H1 (cell line): Measurements from ENCODE around the gene NECAP2. TPM values are rescaled to one million over a fixed set of nuclear protein-coding genes. Genes with fewer than 3 reads are reported as not detected.

Experiments
- CTCF ChIA-PET: fragments of 300-600 bp; sonication (Branson Sonifier 250); formaldehyde crosslinking; loops from one replicate; lab custom pipeline; 2021; ENCODE audit not compliant: partially characterized antibody; lab: Charles Lee
- POLR2A ChIA-PET: fragments of 300-600 bp; sonication (Branson Sonifier 250); formaldehyde crosslinking; loops from one replicate; lab custom pipeline; 2021; ENCODE audit warnings: inconsistent platforms; ENCODE audit not compliant: partially characterized antibody; lab: Charles Lee
- DNase-seq, 2 experiments: peaks; one replicate each; pipeline versions ENCODE4 v3.0.0 to v3.0.0-alpha.2; 2010 to 2022; ENCODE audit warnings: low spot score in 2 of 2, low read depth in 1 of 2, mixed read lengths in 1 of 2
- FAIRE-seq: peaks from 2 replicates; lab custom pipeline; 2011; peaks lifted over from hg19 to GRCh38; lab: Jason Lieb, UNC
- H2AFZ ChIP-seq: 2 replicates; pipeline ENCODE4 v1.8.1; 2012; ENCODE audit warnings: low read length, inconsistent platforms
- H2AK5ac ChIP-seq: 2 replicates; pipeline ENCODE4 v1.6.1; 2013; ENCODE audit warnings: low read depth, low read length
- H2BK120ac ChIP-seq: replicated peaks from 2 replicates; pipeline ENCODE3; 2013; ENCODE audit warnings: low read depth, low read length, inconsistent platforms
- H2BK12ac ChIP-seq: 2 replicates; pipeline ENCODE4 v1.6.1; 2013; ENCODE audit warnings: low read depth, low read length
- H2BK15ac ChIP-seq: 2 replicates; pipeline ENCODE4 v1.6.1; 2013; ENCODE audit warnings: low read length
- H2BK20ac ChIP-seq: 2 replicates; pipeline ENCODE4 v1.6.1; 2013; ENCODE audit warnings: low read length
- H2BK5ac ChIP-seq: 2 replicates; pipeline ENCODE4 v1.6.1; 2013; ENCODE audit warnings: low read depth, low read length
- H3K14ac ChIP-seq: 2 replicates; pipeline ENCODE4 v1.6.1; 2013; ENCODE audit warnings: inconsistent platforms; ENCODE audit not compliant: insufficient read length
- H3K18ac ChIP-seq: 2 replicates; pipeline ENCODE4 v1.6.1; 2013; ENCODE audit warnings: low read length; ENCODE audit errors: extremely low read depth
- H3K23ac ChIP-seq: 2 replicates; pipeline ENCODE4 v1.6.1; 2013; ENCODE audit warnings: inconsistent platforms; ENCODE audit not compliant: insufficient read length
- H3K23me2 ChIP-seq: 2 replicates; pipeline ENCODE4 v1.6.1; 2013; ENCODE audit warnings: low read depth, low read length
- H3K27ac ChIP-seq: 2 replicates; pipeline ENCODE4 v1.6.1; 2011; ENCODE audit warnings: low read depth, low read length, inconsistent platforms
- H3K27me3 ChIP-seq, 4 experiments: replicated peaks in 1 of 4; 1 replicate in 1 of 4; 2 replicates in 3 of 4; pipeline versions ENCODE4 v1.6.1 to v1.8.1; 2011 to 2013; ENCODE audit warnings: low read length in 3 of 4, mild to moderate bottlenecking in 3 of 4, inconsistent platforms in 2 of 4, mixed read lengths in 2 of 4, moderate library complexity in 1 of 4; ENCODE audit not compliant: control insufficient read depth in 3 of 4, insufficient read depth in 3 of 4; ENCODE audit errors: extremely low read depth in 1 of 4
- H3K36me3 ChIP-seq, 4 experiments: 2 replicates each; pipeline versions ENCODE4 v1.6.1 to v1.8.1; 2011 to 2013; ENCODE audit warnings: mild to moderate bottlenecking in 4 of 4, low read length in 3 of 4, moderate library complexity in 2 of 4, control low read depth in 1 of 4, inconsistent platforms in 1 of 4; ENCODE audit not compliant: insufficient read depth in 4 of 4, control insufficient read depth in 2 of 4
- H3K4ac ChIP-seq: replicated peaks from 2 replicates; pipeline ENCODE3; 2013; ENCODE audit warnings: low read length, low read depth, mixed read lengths, inconsistent platforms; ENCODE audit not compliant: insufficient read length
- H3K4me1 ChIP-seq, 4 experiments: replicated peaks in 1 of 4; 1 replicate in 1 of 4; 2 replicates in 3 of 4; pipeline versions ENCODE4 v1.6.1 to v1.8.1; 2011 to 2013; ENCODE audit warnings: low read length in 3 of 4, inconsistent platforms in 2 of 4, mixed read lengths in 1 of 4; ENCODE audit not compliant: insufficient read depth in 4 of 4, control insufficient read depth in 3 of 4
- H3K4me2 ChIP-seq, 2 experiments: 2 replicates each; pipeline versions ENCODE4 v1.6.1 to v1.8.1; 2011 to 2013; ENCODE audit warnings: low read depth in 2 of 2, low read length in 2 of 2, control low read depth in 1 of 2, inconsistent platforms in 1 of 2, mild to moderate bottlenecking in 1 of 2; ENCODE audit not compliant: insufficient read depth in 1 of 2
- H3K4me3 ChIP-seq, 4 experiments: fragments of 200-600, 300-600 bp in 1 of 4; sonication (generic), shearing (Covaris generic), sonication (Bioruptor Twin) in 1 of 4; 2 replicates each; pipeline versions ENCODE4 v1.5.1 to v1.8.1; 2011 to 2016; ENCODE audit warnings: low read length in 4 of 4, low read depth in 3 of 4, control low read depth in 2 of 4, inconsistent platforms in 2 of 4, mild to moderate bottlenecking in 2 of 4, mixed read lengths in 1 of 4, moderate library complexity in 1 of 4; ENCODE audit not compliant: insufficient read depth in 2 of 4; ENCODE audit errors: extremely low read depth in 1 of 4
- H3K56ac ChIP-seq: replicated peaks from 2 replicates; pipeline ENCODE3; 2013; ENCODE audit warnings: low read depth, mild to moderate bottlenecking, mixed read lengths, low read length, inconsistent platforms; ENCODE audit not compliant: insufficient read length
- H3K79me1 ChIP-seq: 2 replicates; pipeline ENCODE4 v1.6.1; 2013; ENCODE audit warnings: low read depth, low read length, control low read depth
- H3K79me2 ChIP-seq, 2 experiments: 2 replicates each; pipeline versions ENCODE4 v1.6.1 to v1.8.1; 2012 to 2013; ENCODE audit warnings: low read length in 2 of 2, mild to moderate bottlenecking in 2 of 2, inconsistent platforms in 1 of 2; ENCODE audit not compliant: insufficient read depth in 2 of 2, control insufficient read depth in 1 of 2
- H3K9ac ChIP-seq, 4 experiments: replicated peaks in 1 of 4; 1 replicate in 1 of 4; 2 replicates in 3 of 4; pipeline versions ENCODE4 v1.6.1 to v1.8.1; 2011 to 2013; ENCODE audit warnings: low read depth in 3 of 4, low read length in 3 of 4, control low read depth in 2 of 4, mild to moderate bottlenecking in 2 of 4, moderate library complexity in 2 of 4, inconsistent platforms in 1 of 4; ENCODE audit errors: extremely low read depth in 1 of 4
- H3K9me3 ChIP-seq, 2 experiments: 2 replicates each; pipeline versions ENCODE4 v1.6.1 to v1.8.1; 2012 to 2013; ENCODE audit warnings: mild to moderate bottlenecking in 2 of 2, moderate library complexity in 2 of 2, control low read depth in 1 of 2, inconsistent platforms in 1 of 2, low read depth in 1 of 2, low read length in 1 of 2, mixed read lengths in 1 of 2; ENCODE audit not compliant: insufficient read depth in 2 of 2
- H4K20me1 ChIP-seq, 2 experiments: replicated peaks in 1 of 2; 2 replicates each; pipeline versions ENCODE3 to v1.8.1; 2011 to 2013; ENCODE audit warnings: inconsistent platforms in 2 of 2, low read length in 2 of 2, mild to moderate bottlenecking in 1 of 2; ENCODE audit not compliant: insufficient read depth in 2 of 2, control insufficient read depth in 1 of 2
- H4K5ac ChIP-seq: 2 replicates; pipeline ENCODE4 v1.6.1; 2013; ENCODE audit warnings: low read length, low read depth, mixed read lengths, inconsistent platforms; ENCODE audit not compliant: insufficient read length
- H4K8ac ChIP-seq: 2 replicates; pipeline ENCODE4 v1.8.0; 2013; ENCODE audit warnings: mild to moderate bottlenecking, moderate library complexity, low read length, inconsistent platforms; ENCODE audit not compliant: insufficient read depth; ENCODE audit errors: extremely low read depth
- H4K91ac ChIP-seq: replicated peaks from 2 replicates; pipeline ENCODE3; 2013; ENCODE audit warnings: low read length, mixed read lengths, inconsistent platforms; ENCODE audit not compliant: insufficient read length
- CREB1 ChIP-seq: IDR thresholded peaks from 2 replicates; pipeline ENCODE4 v1.6.1; 2012; ENCODE audit warnings: inconsistent platforms
- EP300 ChIP-seq, 2 experiments: IDR thresholded peaks; 1 replicate in 1 of 2; 2 replicates in 1 of 2; pipeline ENCODE4 v1.6.1; 2011 to 2012; ENCODE audit warnings: low read depth in 2 of 2, low read length in 2 of 2, mild to moderate bottlenecking in 2 of 2, borderline replicate concordance in 1 of 2, inconsistent platforms in 1 of 2, moderate library complexity in 1 of 2
- EZH2 ChIP-seq: fragments of 200-600 bp; sonication (generic); IDR thresholded peaks from 2 replicates; pipeline ENCODE4 v1.7.1; 2012; ENCODE audit warnings: low read depth, mild to moderate bottlenecking, moderate library complexity, low read length, inconsistent platforms; ENCODE audit not compliant: severe bottlenecking
- KDM1A ChIP-seq: fragments of 200-600, 300-600 bp; sonication (generic); IDR thresholded peaks from 2 replicates; pipeline ENCODE4 v1.7.1; 2016; ENCODE audit warnings: mild to moderate bottlenecking, low read length, borderline replicate concordance
- KDM5A ChIP-seq: fragments of 200-600 bp; IDR thresholded peaks from 2 replicates; pipeline ENCODE4 v1.7.1; 2012; ENCODE audit warnings: mild to moderate bottlenecking, low read length, inconsistent platforms, mixed read lengths
- PHF8 ChIP-seq: fragments of 200-600 bp; sonication (generic); conservative IDR thresholded peaks from 2 replicates; pipeline ENCODE4 v1.7.1; 2012; ENCODE audit warnings: low read depth, mild to moderate bottlenecking, inconsistent platforms, low read length, moderate library complexity
- RNF2 ChIP-seq: fragments of 200-900, 300-1000 bp; sonication (generic); IDR thresholded peaks from 2 replicates; pipeline ENCODE4 v1.7.1; 2016; ENCODE audit warnings: borderline replicate concordance, low read depth, mild to moderate bottlenecking, antibody characterized with exemption, low read length; ENCODE audit not compliant: poor library complexity, severe bottlenecking; ENCODE audit errors: missing control alignments
- SP4 ChIP-seq: IDR thresholded peaks from 2 replicates; pipeline ENCODE4 v1.6.1; 2012; ENCODE audit warnings: low read length, inconsistent platforms
- SRF ChIP-seq: IDR thresholded peaks from 2 replicates; pipeline ENCODE4 v1.6.1; 2011; ENCODE audit warnings: mild to moderate bottlenecking, low read depth, low read length, moderate library complexity
- TAF1 ChIP-seq: IDR thresholded peaks from 2 replicates; pipeline ENCODE4 v1.6.1; 2011; ENCODE audit warnings: mild to moderate bottlenecking, low read depth, low read length
- TEAD4 ChIP-seq: IDR thresholded peaks from 2 replicates; pipeline ENCODE4 v1.6.1; 2012; ENCODE audit warnings: low read depth, low read length, inconsistent platforms, mixed read lengths
- YY1 ChIP-seq: IDR thresholded peaks from 2 replicates; pipeline ENCODE4 v1.6.1; 2011; ENCODE audit warnings: low read depth, mild to moderate bottlenecking, low read length
- WGBS, 2 experiments: shearing (Covaris generic) in 1 of 2; methylation state at CpG; one replicate each; pipeline versions ENCODE4 v1.1.6 to v1.1.7; 2013 to 2015; ENCODE audit warnings: low lambda C conversion rate in 2 of 2, mixed read lengths in 2 of 2, inconsistent platforms in 1 of 2, low coverage in 1 of 2, missing lambda C conversion rate in 1 of 2; ENCODE audit not compliant: insufficient replicate concordance in 2 of 2, insufficient coverage in 1 of 2, insufficient read length in 1 of 2; ENCODE audit errors: extremely low coverage in 1 of 2, missing lambda C conversion rate in 1 of 2; 5-methylcytosine and 5-hydroxymethylcytosine counted together
- polyA plus RNA-seq, 7 experiments: library from polyadenylated mRNA; depleted of rRNA in 3 of 7; stranded (reverse) in 5 of 7; unstranded in 2 of 7; fragments of >200 nt in 5 of 7; fragments of 200-250 nt in 2 of 7; gene quantifications; 1 replicate in 5 of 7; 2 replicates in 1 of 7; 4 replicates in 1 of 7; pipeline versions ENCODE4 v1.2.1 to v1.2.3, GENCODE V29; 2011 to 2013; ENCODE audit warnings: missing spikeins in 2 of 7, mixed read lengths in 2 of 7
- total RNA-seq: library from RNA; stranded (reverse); fragmentation: NEBNext Ultra II Directional; extraction: Animal tissue kit (Norgen Biotek cat#: 25700); gene quantifications from 2 replicates; pipeline ENCODE4 v1.2.1, GENCODE V29; 2021
- TF ChIP-seq, protein P1 (sequence below): IDR thresholded peaks from 2 replicates; pipeline ENCODE4 v1.6.1; 2011; ENCODE audit warnings: low read depth, mild to moderate bottlenecking, low read length; ENCODE audit not compliant: insufficient read depth

The NECAP2 gene
- total and polyA plus RNA-seq, 2 of the 8 experiments (the other 6 are each of a cell fraction or from before 2014, with no cell fraction given): 24.4 to 29.7 TPM

- DNase-seq (no peak), FAIRE-seq (no peak)
- H3K4me3 ChIP-seq: no peak overlapping the region
- CTCF ChIA-PET: interaction anchor here (1.5 to 1.8 kb wide), 3 partner anchors 12 to 178 kb away, joined by 3 to 4 read pairs (median 3); no protein-coding TSS in a partner anchor
- POLR2A ChIA-PET: interaction anchor here (1.1 kb wide), 1 partner anchor 11 kb away, joined by 3 read pairs; no protein-coding TSS in a partner anchor
- peaks cover 0 to 2% (median 0%) of the 10 kb centered on the region in 4 experiments; a peak in 3 of 7 replicates for H3K4me1 ChIP-seq
- H2BK20ac ChIP-seq: no peak overlapping the region
- H3K9ac ChIP-seq: no peak overlapping the region
- no peak overlapping the region for H2BK120ac ChIP-seq
- no peak overlapping the region for H4K91ac ChIP-seq
- no peak overlapping the region for H3K4ac ChIP-seq
- peaks cover 0 to 15% (median 2%) of the 10 kb centered on the region in 4 experiments; a peak in 5 of 8 replicates for H3K36me3 ChIP-seq
- peaks cover 4% of the 10 kb centered on the region; the same call in 1 of the 2 replicates for H3K23me2 ChIP-seq
- no peak overlapping the region for H3K4me2 ChIP-seq
- H4K20me1 ChIP-seq: peaks cover 11 to 20% of the 10 kb centered on the region in 2 experiments
- no peak overlapping the region for H3K23ac ChIP-seq
- H2AK5ac ChIP-seq: no peak overlapping the region
- no peak overlapping the region for H3K27ac ChIP-seq
- no peak overlapping the region for H3K14ac ChIP-seq
- H3K56ac ChIP-seq: no peak overlapping the region
- H3K18ac ChIP-seq: no peak overlapping the region
- WGBS, 2 experiments: 78% methylated on average over 2 of the region's 2 CpGs; no CpG with 5 or more reads in 1 of the 2 experiments
- no peak overlapping the region for H4K8ac ChIP-seq
- no peak overlapping the region for H2BK15ac ChIP-seq
- H3K79me2 ChIP-seq: no peaks in the 10 kb centered on the region; a peak in 1 of 4 replicates
- no peak overlapping the region for H2BK5ac ChIP-seq
- H3K9me3 ChIP-seq: no peaks in the 10 kb centered on the region
- no peak overlapping the region for H4K5ac ChIP-seq
- no peak overlapping the region for H2AFZ ChIP-seq
- no peak overlapping the region for H2BK12ac ChIP-seq
- no peaks in the 10 kb centered on the region; the same call in 1 of the 2 replicates for H3K79me1 ChIP-seq
- peaks cover 0 to 4% (median 3%) of the 10 kb centered on the region in 4 experiments; a peak in 1 of 7 replicates for H3K27me3 ChIP-seq
- TF ChIP-seq, protein P1, sequence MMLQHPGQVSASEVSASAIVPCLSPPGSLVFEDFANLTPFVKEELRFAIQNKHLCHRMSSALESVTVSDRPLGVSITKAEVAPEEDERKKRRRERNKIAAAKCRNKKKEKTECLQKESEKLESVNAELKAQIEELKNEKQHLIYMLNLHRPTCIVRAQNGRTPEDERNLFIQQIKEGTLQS: no peak
- TF ChIP-seq KDM1A (no peak), RNF2 (no peak), YY1 (no peak), SP4 (no peak), TAF1 (no peak), PHF8 (no peak), EZH2 (no peak), CREB1 (no peak), TEAD4 (no peak), EP300 (IDR thresholded peaks at IDR 0.05; ENCODE audit: borderline replicate concordance in 1 of 2, low read depth in 2 of 2, low read length in 2 of 2) (no peak), SRF (no peak), KDM5A (no peak)
Measured at GRCh38 chr1:16442941-16443340, 2.4 kb downstream of the NECAP2 start.
